HG03571 (cell line): ENCODE data around the gene ARHGAP22.
"Not testable (repeated sequence)": the region's sequence is repeated elsewhere in the genome, so short reads cannot be mapped to it uniquely, and the experiment has no call there.

Experiments used
- ATAC-seq: cut with Tn5 transposase; IDR thresholded peaks from one replicate; pipeline ENCODE4 v1.9.1; 2021; ENCODE audit not compliant: unreplicated experiment

The ARHGAP22 gene

GRCh38 chr10:48604991-48605508, at the start of gene ARHGAP22:
TSS of gene ARHGAP22 (minus strand) at chr10:48605073. CDS start at chr10:48604796, 277 bp downstream.
- ATAC-seq: no peak

GRCh38 chr10:48653944-48654698, 49.2 kb upstream of the ARHGAP22 start:
- no peak for ATAC-seq

GRCh38 chr10:48653347-48653746, 48.5 kb upstream of the ARHGAP22 start:
- no peak for ATAC-seq

- ATAC-seq: no peak
Measured at GRCh38 chr10:48652344-48652743, 47.5 kb upstream of the ARHGAP22 start.

GRCh38 chr10:48651839-48652238, 47.0 kb upstream of the ARHGAP22 start:
- no peak for ATAC-seq

GRCh38 chr10:48651293-48651692, 46.4 kb upstream of the ARHGAP22 start:
- ATAC-seq: no peak

- no peak for ATAC-seq
Measured at GRCh38 chr10:48649349-48649944, 44.6 kb upstream of the ARHGAP22 start.

GRCh38 chr10:48648172-48648942, 43.5 kb upstream of the ARHGAP22 start:
- no peak for ATAC-seq

- not testable (repeated sequence) for ATAC-seq
Measured at GRCh38 chr10:48647073-48647472, 42.2 kb upstream of the ARHGAP22 start.

GRCh38 chr10:48645600-48645999, 40.7 kb upstream of the ARHGAP22 start:
- ATAC-seq: no peak

GRCh38 chr10:48641099-48641690, 36.3 kb upstream of the ARHGAP22 start:
- ATAC-seq: not testable (repeated sequence)

GRCh38 chr10:48640326-48640725, 35.5 kb upstream of the ARHGAP22 start:
- no peak for ATAC-seq

- ATAC-seq: no peak
Measured at GRCh38 chr10:48639632-48640031, 34.8 kb upstream of the ARHGAP22 start.

- no peak for ATAC-seq
Measured at GRCh38 chr10:48638739-48639527, 34.1 kb upstream of the ARHGAP22 start.

GRCh38 chr10:48638158-48638557, 33.3 kb upstream of the ARHGAP22 start:
- ATAC-seq: no peak

- no peak for ATAC-seq
Measured at GRCh38 chr10:48636901-48637300, 32.0 kb upstream of the ARHGAP22 start.

- no peak for ATAC-seq
Measured at GRCh38 chr10:48636231-48636630, 31.4 kb upstream of the ARHGAP22 start.

- ATAC-seq: no peak
Measured at GRCh38 chr10:48634984-48635557, 30.2 kb upstream of the ARHGAP22 start.

GRCh38 chr10:48634198-48634983, 29.5 kb upstream of the ARHGAP22 start:
- ATAC-seq: peak; percentile 91
